A549 (cell line): ENCODE results near the gene CD9. TPM values are rescaled to one million over a fixed set of nuclear protein-coding genes. Genes with fewer than 3 reads are reported as not detected.

ENCODE experiments used
- ATAC-seq, 2 experiments: fragments of 200-7000 bp in 1 of 2; fragments of >200 bp in 1 of 2; cut with Nextera tagmentation in 1 of 2; cut with Tn5 transposase in 1 of 2; 3 replicates each; pipeline versions ENCODE4 v1.8.0 to v1.9.1; 2018 to 2020; ENCODE audit warnings: mild to moderate bottlenecking in 1 of 2, moderate library complexity in 1 of 2
- CTCF ChIA-PET: fragments of 300-600 bp; sonication (Branson Sonifier 250); formaldehyde crosslinking; extraction: SDS; loops from one replicate; lab custom pipeline; 2021; ENCODE audit warnings: antibody characterized with exemption, inconsistent platforms; lab: Yijun Ruan, JAX
- POLR2A ChIA-PET: fragments of 350-600 bp; formaldehyde crosslinking; extraction: SDS; loops from one replicate; lab custom pipeline; 2021; ENCODE audit warnings: antibody characterized with exemption, inconsistent platforms; lab: Yijun Ruan, JAX
- DNase-seq, 2 experiments: peaks; one replicate each; pipeline versions ENCODE4 v3.0.0 to v3.0.0-alpha.2; 2011 to 2016; ENCODE audit warnings: low read depth in 1 of 2, low spot score in 1 of 2
- FAIRE-seq: peaks from 2 replicates; lab custom pipeline; 2011; peaks lifted over from hg19 to GRCh38; lab: Jason Lieb, UNC
- H3K27ac ChIP-seq, 2 experiments: fragments of >200 bp; sonication (Bioruptor Twin); formaldehyde crosslinking; 3 replicates each; pipeline ENCODE4 v1.5.1; 2016 to 2017
- H3K4me1 ChIP-seq: fragments of >200 bp; sonication (Bioruptor Twin); formaldehyde crosslinking; 3 replicates; pipeline ENCODE4 v1.6.1; 2016
- H3K4me2 ChIP-seq: fragments of >200 bp; sonication (Bioruptor Twin); formaldehyde crosslinking; 3 replicates; pipeline ENCODE4 v1.6.1; 2016
- H3K4me3 ChIP-seq: fragments of >200 bp; sonication (Bioruptor Twin); formaldehyde crosslinking; 3 replicates; pipeline ENCODE4 v1.5.1; 2016
- H3K9me3 ChIP-seq: fragments of >200 bp; sonication (Bioruptor Twin); formaldehyde crosslinking; 3 replicates; pipeline ENCODE4 v1.6.1; 2016
- ATOH8 ChIP-seq: fragments of 250-450 bp; sonication (Bioruptor Pico); IDR thresholded peaks from 2 replicates; pipeline ENCODE4 v1.5.0; 2020; ENCODE audit warnings: low read depth, mild to moderate bottlenecking, moderate library complexity
- CBX2 ChIP-seq: fragments of 200-600 bp; sonication (generic); IDR thresholded peaks from 2 replicates; pipeline ENCODE4 v1.6.1; 2016; ENCODE audit warnings: low read depth, mild to moderate bottlenecking, borderline replicate concordance
- CEBPB ChIP-seq, 2 experiments: fragments of >200 bp in 1 of 2; sonication (Bioruptor Twin) in 1 of 2; formaldehyde crosslinking in 1 of 2; IDR thresholded peaks; 2 replicates each; pipeline ENCODE4 v1.6.1; 2012 to 2016
- CHD4 ChIP-seq: fragments of 200-600 bp; sonication (generic); IDR thresholded peaks from 2 replicates; pipeline ENCODE4 v1.6.1; 2016; ENCODE audit warnings: antibody characterized with exemption, mild to moderate bottlenecking, borderline replicate concordance
- E2F6 ChIP-seq: IDR thresholded peaks from 2 replicates; pipeline ENCODE4 v1.6.1; 2012; ENCODE audit warnings: low read depth, borderline replicate concordance
- EHF ChIP-seq: fragments of 250-450 bp; sonication (Bioruptor Pico); IDR thresholded peaks from 2 replicates; pipeline ENCODE4 v1.5.0; 2020; ENCODE audit warnings: mild to moderate bottlenecking
- EP300 ChIP-seq, 2 experiments: fragments of >200 bp; sonication (Bioruptor Twin); formaldehyde crosslinking; IDR thresholded peaks; 2 replicates in 1 of 2; 3 replicates in 1 of 2; pipeline ENCODE4 v1.6.1; 2016 to 2017
- ESRRA ChIP-seq: fragments of 150-350 bp; IDR thresholded peaks from 2 replicates; pipeline ENCODE4 v1.6.1; 2014; ENCODE audit warnings: mild to moderate bottlenecking, low read length, borderline replicate concordance
- FOSB ChIP-seq: fragments of 250-450 bp; sonication (Bioruptor Pico); IDR thresholded peaks from 2 replicates; pipeline ENCODE4 v1.5.0; 2020; ENCODE audit warnings: mild to moderate bottlenecking, moderate library complexity
- GATA3 ChIP-seq: IDR thresholded peaks from 2 replicates; pipeline ENCODE4 v1.6.1; 2012; ENCODE audit warnings: borderline replicate concordance
- HDAC2 ChIP-seq: fragments of 200-600 bp; sonication (generic); IDR thresholded peaks from 2 replicates; pipeline ENCODE4 v1.6.1; 2016
- HES2 ChIP-seq: fragments of >200 bp; sonication (Bioruptor Twin); formaldehyde crosslinking; IDR thresholded peaks from 2 replicates; pipeline ENCODE4 v1.6.1; 2016
- HOXB13 ChIP-seq: fragments of 250-450 bp; sonication (Bioruptor Pico); IDR thresholded peaks from 2 replicates; pipeline ENCODE4 v1.5.0; 2020; ENCODE audit warnings: low read depth, mild to moderate bottlenecking, moderate library complexity
- JUNB ChIP-seq: fragments of >200 bp; sonication (Bioruptor Twin); formaldehyde crosslinking; IDR thresholded peaks from 2 replicates; pipeline ENCODE4 v1.6.1; 2016
- KDM1A ChIP-seq: fragments of 200-600 bp; sonication (generic); IDR thresholded peaks from 2 replicates; pipeline ENCODE4 v1.6.1; 2016; ENCODE audit warnings: low read depth, mild to moderate bottlenecking
- KDM5A ChIP-seq: fragments of 200-600 bp; sonication (generic); IDR thresholded peaks from 2 replicates; pipeline ENCODE4 v1.6.1; 2016; ENCODE audit warnings: antibody characterized with exemption, mild to moderate bottlenecking
- MAX ChIP-seq: IDR thresholded peaks from 2 replicates; pipeline ENCODE4 v1.6.1; 2012
- MAZ ChIP-seq: fragments of 150-350 bp; IDR thresholded peaks from 2 replicates; pipeline ENCODE4 v1.6.1; 2014; ENCODE audit warnings: antibody characterized with exemption, low read depth, low read length, borderline replicate concordance
- NFE2L2 ChIP-seq: fragments of 150-350 bp; conservative IDR thresholded peaks from 2 replicates; pipeline ENCODE4 v1.6.1; 2014; ENCODE audit warnings: low read length
- PBX3 ChIP-seq: IDR thresholded peaks from 2 replicates; pipeline ENCODE4 v1.6.1; 2012
- POLR2AphosphoS2 ChIP-seq: conservative IDR thresholded peaks from 2 replicates; pipeline ENCODE4 v1.6.1; 2012; ENCODE audit warnings: low read length, improper control_type of control experiment, inconsistent platforms
- RCOR1 ChIP-seq: fragments of 150-350 bp; IDR thresholded peaks from 2 replicates; pipeline ENCODE4 v1.6.1; 2014; ENCODE audit warnings: antibody characterized with exemption, low read length, low read depth
- RNF2 ChIP-seq: fragments of 200-600 bp; sonication (generic); IDR thresholded peaks from 2 replicates; pipeline ENCODE4 v1.6.1; 2016; ENCODE audit warnings: low read depth, mild to moderate bottlenecking, antibody characterized with exemption, moderate library complexity, borderline replicate concordance
- TFCP2L1 ChIP-seq: fragments of 250-450 bp; sonication (Bioruptor Pico); IDR thresholded peaks from 2 replicates; pipeline ENCODE4 v1.5.0; 2021; ENCODE audit warnings: mild to moderate bottlenecking
- TP53 ChIP-seq: fragments of 250-450 bp; sonication (Bioruptor Pico); IDR thresholded peaks from 2 replicates; pipeline ENCODE4 v1.5.0; 2021; ENCODE audit warnings: mild to moderate bottlenecking, moderate library complexity
- USF2 ChIP-seq: fragments of 450-650 bp; IDR thresholded peaks from 2 replicates; pipeline ENCODE4 v1.6.1; 2014; ENCODE audit warnings: antibody characterized with exemption
- ZNF302 ChIP-seq: fragments of 250-450 bp; sonication (Bioruptor Pico); IDR thresholded peaks from 2 replicates; pipeline ENCODE4 v1.9.0; 2021; ENCODE audit warnings: inconsistent platforms, mild to moderate bottlenecking, moderate library complexity
- WGBS: methylation state at CpG from one replicate; pipeline ENCODE4 v1.1.6; 2017; ENCODE audit errors: missing lambda C conversion rate; 5-methylcytosine and 5-hydroxymethylcytosine counted together
- polyA plus RNA-seq, 4 experiments: library from polyadenylated mRNA; depleted of rRNA in 3 of 4; stranded (reverse); fragments of >200 nt; fragmentation: RNase III in 1 of 4; extraction: RNeasy Plus Mini Kit Qiagen cat#74134 plus additional on column Dnase treatment in 1 of 4; gene quantifications; 2 replicates in 3 of 4; 3 replicates in 1 of 4; pipeline ENCODE4 v1.2.3, GENCODE V29; 2011 to 2017

CD9 gene
- polyA plus RNA-seq, 2 of the 4 experiments (the other 2 are of a cell fraction): 116 to 185 TPM

- ATAC-seq (no peak), FAIRE-seq (no peak), DNase-seq (no peak)
- H3K9me3 ChIP-seq: no peaks in the 10 kb centered on the region
- no peak overlapping the region for H3K4me3 ChIP-seq
- CTCF ChIA-PET: interaction anchor here (0.9 to 2.4 kb wide), 4 partner anchors 17 to 587 kb away, joined by 3 to 7 read pairs (median 3); no protein-coding TSS in a partner anchor
- POLR2A ChIA-PET: no interaction called here
- H3K4me1 ChIP-seq: no peaks in the 10 kb centered on the region
- TF ChIP-seq JUNB: no peak
- no peak for TF ChIP-seq GATA3
- no peak for TF ChIP-seq USF2
- TF ChIP-seq KDM5A: no peak
- TF ChIP-seq NFE2L2: no peak
- TF ChIP-seq EHF (CRISPR knock-in tag): no peak
- no peak for TF ChIP-seq ATOH8 (CRISPR knock-in tag)
- TF ChIP-seq HES2: no peak
- TF ChIP-seq FOSB (CRISPR knock-in tag): no peak
- TF ChIP-seq TP53: no peak
- no peak for TF ChIP-seq POLR2AphosphoS2
- TF ChIP-seq PBX3: no peak
- TF ChIP-seq TFCP2L1 (CRISPR knock-in tag): no peak
- TF ChIP-seq E2F6: no peak
- no peak for TF ChIP-seq MAX
- TF ChIP-seq KDM1A: no peak
- no peak for TF ChIP-seq EP300 (IDR thresholded peaks at IDR 0.05)
- TF ChIP-seq HDAC2: no peak
- TF ChIP-seq CHD4: no peak
- no peak for TF ChIP-seq CBX2
- no peak overlapping the region for H3K27ac ChIP-seq
- H3K4me2 ChIP-seq: no peak overlapping the region
- 56% methylated on average over 1 of the region's 1 CpG for WGBS
Observed at GRCh38 chr12:6237830-6238229, 37.6 kb downstream of the CD9 start.

GRCh38 chr12:6238875-6239274 is 38.7 kb downstream of the CD9 start:
- CTCF ChIA-PET: interaction anchor here (0.6 to 2.4 kb wide), 2 partner anchors 43 to 46 kb away, joined by 3 to 7 read pairs; no protein-coding TSS in a partner anchor

More at GRCh38 chr12:6238875-6239274, 38.7 kb downstream of the CD9 start:
- POLR2A ChIA-PET: no interaction called here
- WGBS: 84% methylated on average over 3 of the region's 3 CpGs
- FAIRE-seq: no peak
- H3K4me3 ChIP-seq: no peak overlapping the region
- H3K27ac ChIP-seq: no peak overlapping the region
- H3K4me1 ChIP-seq: no peaks in the 10 kb centered on the region
- no peaks in the 10 kb centered on the region for H3K9me3 ChIP-seq
- DNase-seq: no peak
- no peak overlapping the region for H3K4me2 ChIP-seq
- ATAC-seq: no peak
- TF ChIP-seq GATA3 (no peak), RCOR1 (no peak), CEBPB (IDR thresholded peaks at IDR 0.05) (no peak), ESRRA (no peak), MAZ (no peak), HOXB13 (no peak), ZNF302 (no peak), RNF2 (no peak)
- TF ChIP-seq, all 56 proteins: peak for 0
